Fibroblast of lung (primary cell): Measurements from ENCODE around the gene TMCO6.
"Not testable (repeated sequence)": the region's sequence is repeated elsewhere in the genome, so short reads cannot be mapped to it uniquely, and the experiment has no call there.

Experiments
- EZH2 ChIP-seq: IDR thresholded peaks from 2 replicates; pipeline ENCODE4 v1.5.1; 2012; ENCODE audit warnings: low read length, control low read depth, mild to moderate bottlenecking; ENCODE audit errors: missing control alignments
- TF ChIP-seq, protein P1 (sequence below), 2 donors: IDR thresholded peaks in 1 of 2; conservative IDR thresholded peaks in 1 of 2; 1 replicate in 1 of 2; 2 replicates in 1 of 2; pipeline ENCODE4 v1.5.1; 2011 to 2012; ENCODE audit warnings: low read length in 2 of 2, control low read depth in 1 of 2, inconsistent platforms in 1 of 2, low read depth in 1 of 2, mild to moderate bottlenecking in 1 of 2

DNA sequence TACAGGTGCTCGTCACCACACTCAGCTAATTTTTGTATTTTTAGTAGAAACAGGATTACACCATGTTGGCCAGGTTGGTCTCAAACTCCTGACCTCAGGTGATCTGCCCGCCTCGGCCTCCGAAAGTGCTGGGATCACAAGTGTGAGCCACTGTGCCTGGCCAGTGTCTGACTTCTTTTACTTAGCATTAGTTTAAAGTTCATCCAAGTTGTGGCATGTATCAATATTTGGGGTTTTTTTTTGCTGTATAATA lies 35.9 kb upstream of the TMCO6 start:
- TF ChIP-seq, protein P1, sequence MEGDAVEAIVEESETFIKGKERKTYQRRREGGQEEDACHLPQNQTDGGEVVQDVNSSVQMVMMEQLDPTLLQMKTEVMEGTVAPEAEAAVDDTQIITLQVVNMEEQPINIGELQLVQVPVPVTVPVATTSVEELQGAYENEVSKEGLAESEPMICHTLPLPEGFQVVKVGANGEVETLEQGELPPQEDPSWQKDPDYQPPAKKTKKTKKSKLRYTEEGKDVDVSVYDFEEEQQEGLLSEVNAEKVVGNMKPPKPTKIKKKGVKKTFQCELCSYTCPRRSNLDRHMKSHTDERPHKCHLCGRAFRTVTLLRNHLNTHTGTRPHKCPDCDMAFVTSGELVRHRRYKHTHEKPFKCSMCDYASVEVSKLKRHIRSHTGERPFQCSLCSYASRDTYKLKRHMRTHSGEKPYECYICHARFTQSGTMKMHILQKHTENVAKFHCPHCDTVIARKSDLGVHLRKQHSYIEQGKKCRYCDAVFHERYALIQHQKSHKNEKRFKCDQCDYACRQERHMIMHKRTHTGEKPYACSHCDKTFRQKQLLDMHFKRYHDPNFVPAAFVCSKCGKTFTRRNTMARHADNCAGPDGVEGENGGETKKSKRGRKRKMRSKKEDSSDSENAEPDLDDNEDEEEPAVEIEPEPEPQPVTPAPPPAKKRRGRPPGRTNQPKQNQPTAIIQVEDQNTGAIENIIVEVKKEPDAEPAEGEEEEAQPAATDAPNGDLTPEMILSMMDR (conservative IDR thresholded peaks at IDR 0.05 in 1 of 2, IDR thresholded peaks at IDR 0.05 in 1 of 2; ENCODE audit: low read depth in 1 of 2, low read length in 2 of 2) = not testable (repeated sequence)
- not testable (repeated sequence) for TF ChIP-seq EZH2
